ENCODE data around the gene OR10J4. TPM values are rescaled to one million over a fixed set of nuclear protein-coding genes. Genes with fewer than 3 reads are reported as not detected.
"Not testable (repeated sequence)": the region's sequence is repeated elsewhere in the genome, so short reads cannot be mapped to it uniquely, and the experiment has no call there.

OR10J4 gene
- not detected in 2 replicates for total RNA-seq

DNA sequence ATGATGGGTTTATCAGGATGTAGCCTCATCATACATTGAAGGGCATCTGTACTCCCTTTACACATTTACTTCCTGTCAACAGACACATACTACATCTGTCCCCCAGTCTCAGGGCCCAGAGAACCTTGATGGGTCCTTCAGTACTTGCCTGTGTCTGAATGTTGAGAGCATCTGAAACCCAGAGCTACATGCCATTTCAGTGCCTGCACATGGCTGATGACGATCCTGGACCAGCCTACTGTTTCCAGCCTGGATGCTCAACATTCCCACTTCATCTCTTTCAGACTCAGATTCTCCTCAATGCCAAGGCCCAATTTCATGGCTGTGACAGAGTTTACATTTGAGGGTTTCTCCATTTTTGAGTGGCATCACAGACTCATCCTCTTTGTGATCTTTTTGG lies at the start of gene OR10J4:
Gene OR10J4 (plus strand): TSS at position 301 of the 400 bp plus-strand sequence.
- intact Hi-C loops (cut with micrococcal nuclease) = no loop called here

DNA sequence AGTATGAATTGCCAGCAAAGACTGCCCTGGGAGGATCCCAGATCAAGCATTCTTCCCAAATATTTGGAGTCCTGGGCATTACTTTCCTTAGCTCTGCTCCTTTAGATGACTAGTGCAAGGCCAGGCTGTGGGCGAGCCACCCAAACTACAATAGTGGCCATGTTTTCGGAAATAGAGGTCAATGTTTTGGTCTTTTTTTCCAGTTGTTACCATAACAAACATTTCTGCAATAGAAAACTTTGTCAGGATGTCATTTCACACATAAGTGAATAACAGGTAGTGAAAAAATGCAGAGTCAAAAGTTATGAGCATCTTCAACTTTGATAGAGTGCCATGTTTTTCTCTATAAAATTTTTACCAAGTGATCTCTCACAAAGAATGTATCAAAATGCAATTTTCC lies 25.2 kb upstream of the OR10J4 start:
- intact Hi-C loops (cut with micrococcal nuclease) = no loop called here

DNA sequence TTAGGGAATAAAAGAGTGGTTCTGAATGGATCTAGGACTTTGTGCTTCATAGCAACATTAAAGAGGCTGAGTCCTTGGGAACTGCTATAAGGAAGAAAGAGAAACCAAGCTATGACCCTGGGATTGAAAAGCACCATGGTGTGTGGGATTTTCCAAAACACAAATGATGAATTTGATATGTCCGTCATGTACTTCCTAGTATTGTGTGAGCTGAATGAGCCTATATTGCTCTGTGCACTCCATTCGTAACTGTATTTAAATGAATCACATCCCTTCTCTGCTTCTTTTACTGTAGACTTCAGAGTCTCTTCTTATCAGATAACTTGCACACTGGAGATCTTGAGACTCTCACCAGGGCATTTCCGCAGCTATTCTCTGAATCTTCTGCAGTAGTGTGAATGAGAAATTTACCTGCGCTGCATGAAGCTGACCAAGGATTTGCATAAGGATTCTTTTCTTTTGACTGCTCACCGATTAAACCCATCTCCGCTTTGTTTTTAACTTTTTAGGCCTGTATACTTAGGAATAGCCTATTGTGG lies 23.1 kb upstream of the OR10J4 start:
- intact Hi-C loops (cut with micrococcal nuclease) = no loop called here

DNA sequence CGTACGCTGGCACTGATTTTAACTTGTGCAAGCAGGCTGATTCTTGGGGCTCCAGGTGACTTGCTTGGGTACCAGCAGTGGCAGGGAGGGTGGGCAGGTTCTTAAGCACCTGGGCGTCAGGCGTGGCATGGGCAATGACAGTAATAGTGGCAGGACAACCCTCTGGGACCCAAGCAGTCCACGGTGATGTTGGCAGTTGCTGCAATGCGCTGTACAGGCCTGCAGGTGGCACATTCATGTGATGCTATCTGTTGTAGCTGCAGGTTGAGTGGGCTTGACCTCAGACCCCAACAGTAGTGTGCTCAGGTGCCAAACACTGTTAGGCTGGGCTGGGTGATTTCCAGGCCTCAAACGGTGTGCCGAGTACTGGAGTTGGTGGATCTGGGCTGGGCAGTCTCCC lies 10.2 kb upstream of the OR10J4 start:
- intact Hi-C loops (cut with micrococcal nuclease) = no loop called here

DNA sequence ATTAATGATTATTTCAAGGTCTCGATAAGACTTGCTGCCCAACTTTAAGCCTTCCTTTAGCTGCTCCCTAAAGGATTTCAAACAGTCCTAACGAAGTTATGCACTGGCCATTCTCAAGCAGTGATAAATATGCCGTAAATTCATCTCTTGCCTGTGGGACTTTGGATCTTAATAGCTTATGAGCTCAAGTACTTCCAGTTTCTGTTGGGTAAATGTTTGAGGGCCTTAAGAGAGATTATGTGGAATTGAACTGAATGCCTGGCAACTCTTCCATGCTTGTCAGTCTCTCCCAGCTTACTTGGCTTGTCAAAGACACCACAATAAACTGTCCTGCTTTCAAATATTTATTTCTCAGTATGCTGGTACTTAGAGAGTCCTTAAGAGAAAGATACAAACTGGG lies 3.5 kb upstream of the OR10J4 start:
- intact Hi-C loops (cut with micrococcal nuclease) = no loop called here

DNA sequence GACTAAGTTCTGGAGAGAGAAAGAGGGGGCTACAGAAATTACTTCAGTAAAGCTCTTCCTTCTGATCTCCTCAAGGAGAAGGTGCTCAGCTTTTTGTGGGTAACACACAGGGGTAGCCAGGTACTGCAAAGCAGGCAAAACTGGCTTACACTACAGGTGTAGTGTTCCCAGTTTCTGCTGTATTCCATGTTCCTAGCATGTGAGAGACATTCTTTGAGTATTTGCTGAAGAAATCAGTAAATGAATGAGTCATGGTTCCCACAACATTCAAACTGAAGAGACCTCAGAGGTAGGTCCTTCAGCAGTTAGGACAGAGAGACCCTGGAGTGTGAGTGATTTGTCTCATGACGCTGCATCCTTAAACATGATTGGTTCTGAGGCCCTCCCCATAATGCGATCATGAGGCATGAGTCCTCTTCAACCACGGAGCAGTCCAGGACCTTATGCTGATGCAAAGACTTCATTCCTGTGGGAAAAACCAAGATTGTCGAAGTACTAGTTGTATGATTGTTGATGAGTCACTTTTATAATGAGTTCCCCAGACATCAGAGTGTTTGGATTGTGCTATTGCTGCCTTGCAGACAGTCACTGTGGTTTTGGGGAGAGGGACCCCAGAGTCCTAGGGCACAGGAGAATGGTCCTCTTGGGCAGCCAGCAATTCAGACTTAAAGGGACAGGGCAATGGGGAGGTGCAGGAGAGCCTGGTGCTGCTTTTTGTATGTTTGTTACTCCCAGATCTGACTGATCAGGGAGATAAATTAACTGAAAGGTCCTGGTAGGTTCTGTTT lies 2.7 kb upstream of the OR10J4 start:
- intact Hi-C loops (cut with micrococcal nuclease) = no loop called here

DNA sequence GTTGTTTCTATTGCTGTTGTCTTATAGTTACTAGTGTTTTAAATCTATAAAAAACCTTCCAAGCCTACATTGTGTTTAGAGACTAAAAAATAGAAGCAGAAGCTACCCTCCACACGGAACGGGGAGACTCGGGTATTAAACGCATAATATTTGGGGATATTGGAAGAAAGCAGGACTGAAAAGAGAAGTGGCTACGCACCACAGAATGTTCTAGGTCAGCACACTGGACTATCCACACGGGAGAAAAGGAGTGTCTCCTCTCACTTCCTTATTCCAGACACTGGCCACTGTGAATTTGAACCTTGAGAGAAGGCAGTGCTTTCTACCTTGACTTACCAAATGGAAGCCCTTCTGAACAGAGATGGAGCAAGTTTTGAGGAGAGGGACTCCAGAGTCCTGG lies 1.0 kb upstream of the OR10J4 start:
- intact Hi-C loops (cut with micrococcal nuclease) = no loop called here

DNA sequence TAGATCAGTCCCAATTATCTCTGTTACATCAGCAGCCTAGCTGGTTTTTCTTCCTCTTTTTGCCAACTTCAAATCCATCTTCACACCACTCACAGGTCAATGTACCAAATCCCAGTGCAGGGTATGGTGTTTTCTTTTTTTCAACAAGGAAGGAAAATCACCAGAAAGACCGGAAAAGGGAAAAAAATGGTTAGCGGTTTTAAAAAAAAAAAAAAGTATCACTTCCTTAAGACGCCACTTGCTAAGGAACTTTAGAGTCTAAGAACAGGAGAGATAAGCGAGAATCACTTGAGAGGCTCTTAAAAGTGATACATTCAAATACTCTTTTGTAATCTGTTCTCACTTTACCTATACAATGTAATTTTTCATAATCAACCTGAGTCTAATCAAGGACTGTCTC lies 4.5 kb downstream of the OR10J4 start:
- intact Hi-C loops (cut with micrococcal nuclease) = no loop called here

DNA sequence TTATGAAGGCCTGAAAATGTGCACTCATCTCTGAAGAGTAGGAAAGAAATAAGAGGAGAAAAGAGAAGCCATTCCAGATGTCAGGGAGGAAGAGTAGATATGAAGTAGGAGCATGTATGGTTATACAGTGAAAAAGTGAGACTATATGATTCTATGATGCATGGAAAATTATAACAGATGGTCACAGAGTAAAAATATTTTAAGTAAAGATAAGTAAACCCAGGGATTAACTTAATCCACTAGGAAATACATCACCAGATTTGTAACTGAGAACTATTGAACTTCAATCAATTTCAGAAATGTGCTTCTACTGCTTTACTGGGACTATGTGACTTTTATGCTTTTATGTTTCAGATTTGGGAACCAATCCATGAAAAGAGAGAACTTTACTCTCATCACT lies 7.4 kb downstream of the OR10J4 start, which contains the start of gene OR10J1:
Gene OR10J1 (plus strand): TSS at position 301 of the 400 bp plus-strand sequence. CDS start 70 bp downstream, at position 371.
- intact Hi-C loops (cut with micrococcal nuclease) = no loop called here

DNA sequence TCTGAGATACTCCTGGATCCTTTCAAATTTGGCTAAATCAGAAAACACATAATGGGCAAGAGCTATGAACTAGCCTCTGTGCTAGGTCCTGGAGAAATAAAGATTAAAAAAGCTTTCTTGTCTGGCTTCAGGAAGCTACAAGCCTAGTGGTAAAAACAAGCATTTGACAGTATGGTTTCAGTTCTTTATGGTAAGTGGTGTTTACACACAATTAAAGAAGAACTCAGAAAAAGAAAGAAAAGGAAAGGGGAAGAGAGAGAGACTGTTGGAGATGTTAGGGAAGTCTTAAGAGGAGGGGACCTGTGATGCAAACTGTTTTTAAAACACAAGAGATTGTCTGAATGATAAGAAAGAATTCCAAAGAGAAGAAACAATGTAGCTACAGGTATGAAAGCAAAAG lies 9.4 kb downstream of the OR10J4 start:
- intact Hi-C loops (cut with micrococcal nuclease) = no loop called here

DNA sequence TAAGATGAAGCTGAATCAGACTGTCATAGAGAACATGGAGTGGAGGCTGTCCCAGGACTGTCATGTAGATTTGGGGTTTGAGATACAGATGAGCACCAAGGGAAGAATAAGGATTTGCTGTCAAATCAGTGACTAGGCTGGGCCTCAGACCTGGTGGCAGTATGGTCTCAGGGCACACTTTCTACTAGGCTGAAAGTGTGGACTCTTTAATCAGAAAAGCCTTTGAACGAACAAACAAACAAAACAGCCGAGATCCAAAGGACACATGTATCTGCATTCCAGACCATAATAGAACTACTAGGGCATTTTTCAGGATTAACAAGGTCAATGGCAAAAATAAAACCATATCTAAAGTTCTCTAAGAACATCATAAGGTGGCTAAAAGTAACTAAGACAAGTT lies 10.4 kb downstream of the OR10J4 start:
- intact Hi-C loops (cut with micrococcal nuclease) = no loop called here

DNA sequence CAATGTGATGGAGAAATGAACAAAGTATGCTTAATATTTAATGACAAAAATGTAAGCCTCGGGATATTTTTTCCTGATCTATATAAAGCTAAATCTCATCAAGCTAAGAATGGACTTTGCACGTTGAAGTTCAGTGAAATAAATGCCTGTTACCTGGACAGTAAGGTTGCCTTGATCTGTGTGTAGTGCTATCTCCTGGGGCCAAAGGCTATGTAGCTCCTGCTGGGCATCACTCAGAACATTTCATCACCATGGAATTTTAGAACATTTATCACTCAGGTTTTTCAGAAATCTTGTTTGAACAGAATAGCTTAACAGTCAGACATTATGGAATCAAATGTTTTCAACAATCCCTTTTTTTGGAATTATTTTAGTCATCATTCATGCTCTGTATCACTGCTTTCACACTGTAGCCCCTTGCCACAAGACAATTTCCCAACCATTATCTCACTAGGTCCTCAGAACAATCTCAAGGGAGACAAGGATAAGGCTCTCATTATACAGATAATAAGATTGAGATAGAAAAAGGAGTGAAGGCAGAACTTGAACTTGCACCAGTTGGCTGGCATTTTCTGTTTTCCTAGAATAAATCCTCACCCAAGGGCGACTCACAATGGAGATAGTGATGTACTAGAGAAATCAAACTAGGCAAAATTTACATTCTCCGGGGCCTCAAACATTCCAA lies 11.2 kb downstream of the OR10J4 start:
- intact Hi-C loops (cut with micrococcal nuclease) = no loop called here

DNA sequence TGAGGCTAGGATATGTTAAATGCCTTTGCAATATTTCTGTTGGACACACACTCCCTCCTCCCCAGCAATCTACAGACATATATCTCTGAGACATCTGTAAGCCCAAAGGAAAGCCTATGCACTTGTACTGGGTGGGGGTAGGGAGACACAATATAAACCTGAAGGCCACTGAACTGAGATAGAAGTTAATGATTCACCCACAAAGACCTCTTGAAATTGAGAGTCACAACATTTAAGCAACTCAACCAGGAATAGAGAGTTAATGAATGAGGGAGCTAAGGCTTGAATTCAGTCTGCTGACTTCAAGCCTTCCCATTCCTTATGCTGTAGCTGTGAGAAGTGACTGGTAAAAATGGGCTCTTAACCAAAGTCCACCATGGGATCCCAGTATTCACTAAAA lies 12.5 kb downstream of the OR10J4 start:
- intact Hi-C loops (cut with micrococcal nuclease) = no loop called here

DNA sequence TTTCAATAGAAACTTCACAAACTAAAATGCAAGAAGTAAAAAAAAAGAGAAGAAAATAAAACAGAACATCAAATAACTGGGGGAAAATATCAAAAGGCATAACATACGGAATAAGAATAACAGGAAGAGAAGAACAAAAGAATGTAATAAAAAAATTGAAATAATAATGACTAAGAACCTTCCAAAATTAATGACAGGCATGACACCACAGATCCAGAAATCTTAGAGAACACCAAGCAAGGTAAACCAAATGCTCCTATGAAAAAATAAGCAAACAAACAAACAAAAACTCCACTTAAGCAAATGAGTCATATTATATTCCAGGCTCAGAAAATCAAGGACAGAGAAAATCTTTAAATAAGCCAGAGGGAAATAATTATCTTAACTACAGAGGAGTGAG lies 16.2 kb downstream of the OR10J4 start:
- intact Hi-C loops (cut with micrococcal nuclease) = no loop called here

DNA sequence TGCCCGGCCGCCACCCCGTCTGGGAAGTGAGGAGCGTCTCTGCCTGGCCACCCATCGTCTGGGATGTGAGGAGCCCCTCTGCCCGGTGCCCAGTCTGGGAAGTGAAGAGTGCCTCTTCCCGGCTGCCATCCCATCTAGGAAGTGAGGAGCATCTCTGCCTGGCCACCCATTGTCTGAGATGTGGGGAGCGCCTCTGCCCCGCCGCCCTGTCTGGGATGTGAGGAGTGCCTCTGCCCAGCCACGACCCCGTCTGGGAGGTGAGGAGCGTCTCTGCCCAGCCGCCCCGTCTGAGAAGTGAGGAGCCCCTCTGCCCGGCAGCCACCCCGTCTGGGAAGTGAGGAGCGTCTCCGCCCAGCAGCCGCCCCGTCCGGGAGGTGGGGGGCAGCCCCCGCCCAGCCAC lies 17.6 kb downstream of the OR10J4 start:
- intact Hi-C loops (cut with micrococcal nuclease) = not testable (repeated sequence)

DNA sequence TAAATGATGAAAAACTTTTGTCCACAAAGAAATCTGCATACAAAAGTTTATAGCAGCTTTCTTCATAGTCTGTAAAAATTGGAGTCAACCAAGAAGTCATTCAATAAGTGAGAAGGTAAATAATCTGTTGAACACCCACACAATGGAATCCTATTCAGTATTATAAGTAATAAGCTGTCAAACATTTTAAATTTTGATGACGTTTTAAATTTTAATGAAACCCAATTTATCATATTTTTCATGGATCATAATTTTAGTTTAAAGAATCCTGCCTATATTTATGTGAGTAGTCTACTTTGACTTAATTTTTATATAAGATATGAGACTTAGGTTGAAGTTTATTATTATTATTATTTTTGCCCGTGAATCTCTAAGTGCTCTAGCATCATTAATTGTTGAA lies 27.5 kb downstream of the OR10J4 start:
- intact Hi-C loops (cut with micrococcal nuclease) = no loop called here

DNA sequence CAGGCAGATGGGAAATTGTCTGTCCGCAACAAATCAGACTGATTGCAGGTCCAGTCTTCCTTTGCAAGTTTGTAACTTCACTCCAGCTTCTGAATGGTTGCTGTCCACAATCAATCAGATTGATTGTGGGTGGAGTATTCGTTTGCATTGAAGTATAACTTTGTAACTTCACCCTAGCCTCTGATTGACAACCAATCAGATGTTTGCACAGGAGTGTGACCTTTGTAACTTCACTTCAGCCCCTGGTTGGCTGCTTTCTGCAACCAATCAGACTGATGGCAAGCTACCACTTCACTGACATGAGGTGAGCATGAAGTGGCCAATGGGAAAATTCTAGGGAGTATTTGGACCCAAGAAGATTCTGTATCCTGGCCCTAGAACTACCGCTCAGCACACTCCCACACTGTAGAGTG lies 33.2 kb downstream of the OR10J4 start:
- intact Hi-C loops (cut with micrococcal nuclease) = no loop called here

DNA sequence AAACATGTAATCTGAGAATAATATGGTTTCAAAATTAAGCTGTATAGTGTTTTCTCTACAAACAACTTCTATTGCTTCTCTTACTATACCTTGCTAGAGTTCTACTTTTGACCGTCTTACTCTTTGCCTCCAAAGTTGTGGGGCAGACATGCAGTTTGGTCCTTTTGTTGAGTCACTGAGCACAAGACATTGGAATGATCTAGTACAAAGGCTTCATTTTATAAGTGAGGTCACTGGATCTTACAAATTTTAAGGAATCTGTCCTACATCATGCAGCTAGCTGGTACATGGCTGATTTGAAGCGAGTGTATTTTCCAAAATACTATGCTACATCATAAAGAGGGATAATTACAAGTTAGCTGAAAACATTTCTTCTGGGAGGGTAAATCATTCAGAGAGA lies 36.3 kb downstream of the OR10J4 start:
- intact Hi-C loops (cut with micrococcal nuclease) = no loop called here

DNA sequence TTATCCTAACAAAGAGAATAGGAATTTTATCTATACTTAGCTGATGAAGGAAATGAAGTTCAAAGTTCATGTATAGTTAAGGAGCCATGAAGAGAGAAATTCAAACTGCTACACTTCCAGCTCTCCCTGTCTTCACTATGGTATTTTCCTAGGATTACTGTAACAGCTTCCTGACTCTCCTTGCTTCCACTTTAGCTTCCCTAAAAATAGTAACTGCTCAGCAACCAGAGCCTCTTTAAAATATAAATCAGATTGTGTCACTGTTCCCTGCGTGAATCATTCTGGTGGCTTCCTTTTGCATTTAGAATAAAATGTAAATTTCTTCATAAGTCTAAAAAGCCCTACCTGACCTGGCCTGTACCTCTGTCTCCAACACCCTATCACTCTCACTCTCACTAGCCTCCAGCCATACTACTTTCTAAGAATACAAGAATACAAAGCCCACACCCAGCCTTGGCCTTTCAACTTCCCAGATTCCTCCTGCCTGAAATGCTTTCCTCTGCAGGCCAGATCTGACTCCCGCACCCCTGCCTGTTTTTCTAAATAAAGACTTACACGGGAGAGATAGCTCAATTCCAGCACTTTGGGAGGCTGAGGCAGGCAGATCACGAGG lies 38.0 kb downstream of the OR10J4 start:
- intact Hi-C loops (cut with micrococcal nuclease) = no loop called here

DNA sequence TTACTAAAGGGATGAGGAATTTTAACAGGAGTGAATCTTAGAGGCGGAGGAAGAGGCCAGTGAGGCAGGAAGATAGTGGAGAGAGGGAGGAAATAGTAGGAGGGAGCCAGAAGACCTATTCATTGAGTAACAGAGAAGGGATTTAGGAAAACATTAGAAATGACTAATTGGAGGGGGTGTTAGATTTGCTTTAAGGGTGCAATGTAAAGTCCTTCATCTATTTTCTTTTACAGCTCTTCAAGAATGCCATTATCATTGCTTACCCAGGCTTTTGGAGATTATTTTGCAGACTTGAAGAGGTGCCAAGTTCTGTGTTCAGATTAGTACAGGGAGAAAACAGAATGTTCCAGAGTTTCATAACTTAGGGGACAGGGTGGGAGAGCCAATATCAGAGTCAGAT lies 41.3 kb downstream of the OR10J4 start:
- intact Hi-C loops (cut with micrococcal nuclease) = no loop called here

DNA sequence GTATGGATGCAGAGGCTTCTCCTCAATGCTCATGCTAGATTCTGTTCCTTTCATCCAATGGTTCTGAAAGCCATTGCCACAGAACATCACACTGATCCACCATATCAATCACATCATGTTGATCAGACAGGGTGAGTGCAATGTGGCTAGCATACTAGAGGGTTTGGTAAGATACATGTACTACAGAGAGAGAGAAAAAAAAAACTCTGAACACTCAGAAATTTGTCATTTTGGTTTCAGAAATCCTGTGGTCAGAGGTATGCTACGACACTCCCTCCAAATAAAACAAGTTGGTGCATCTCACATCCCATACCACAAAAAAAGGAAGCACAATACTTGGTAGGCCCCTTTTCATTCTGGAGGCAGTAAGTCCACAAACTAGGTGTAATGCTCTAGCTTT lies 42.9 kb downstream of the OR10J4 start:
- intact Hi-C loops (cut with micrococcal nuclease) = no loop called here
